HepG2 (cell line): ENCODE results near the gene TNFAIP3. TPM values are rescaled to one million over a fixed set of nuclear protein-coding genes. Genes with fewer than 3 reads are reported as not detected.
A peak's percentile ranks its signal among the peaks of the same experiment; 100 is the strongest.

Experiments
- ATAC-seq: fragments of 200-7000 bp; cut with Tn5 transposase; 3 replicates; pipeline ENCODE4 v1.9.1; 2020; ENCODE audit warnings: mild to moderate bottlenecking, moderate library complexity
- BruUV-seq: library from RNA; stranded (reverse); fragments of 400-500 nt; replicated peaks from 2 replicates; lab custom pipeline; 2021; lab: Mats Ljungman, UMichigan
- CTCF ChIA-PET: fragments of 300-600 bp; formaldehyde crosslinking; extraction: SDS; loops from one replicate; lab custom pipeline; 2021; ENCODE audit warnings: low total read pairs, inconsistent platforms, low intra/inter-chr PET ratio; lab: Yijun Ruan, JAX
- POLR2A ChIA-PET: fragments of 350-600 bp; sonication (Branson Sonifier 250); formaldehyde crosslinking; loops from one replicate; lab custom pipeline; 2020; ENCODE audit warnings: antibody characterized with exemption, inconsistent platforms; lab: Yijun Ruan, JAX
- DNase-seq: peaks from one replicate; pipeline ENCODE4 v3.0.0-alpha.2; 2015; ENCODE audit warnings: low spot score
- FAIRE-seq: peaks from 3 replicates; lab custom pipeline; 2011; peaks lifted over from hg19 to GRCh38; lab: Jason Lieb, UNC
- H2AFZ ChIP-seq: one replicate; pipeline ENCODE4 v1.6.1; 2011; ENCODE audit warnings: low read length, inconsistent platforms
- H3K27ac ChIP-seq: fragments of 300-600 bp; 3 replicates; pipeline ENCODE4 v1.8.0; 2011; ENCODE audit warnings: mixed run types, mild to moderate bottlenecking, mixed read lengths, low read length, inconsistent platforms; ENCODE audit not compliant: insufficient read depth; ENCODE audit errors: extremely low read length
- H3K27me3 ChIP-seq, 2 experiments: fragments of 200-600 bp in 1 of 2; 2 replicates in 1 of 2; 3 replicates in 1 of 2; pipeline versions ENCODE4 v1.6.0 to v1.8.0; 2011; ENCODE audit warnings: low read length in 2 of 2, mild to moderate bottlenecking in 2 of 2, moderate library complexity in 2 of 2, inconsistent platforms in 1 of 2; ENCODE audit not compliant: insufficient read depth in 2 of 2, control insufficient read depth in 1 of 2
- H3K36me3 ChIP-seq, 2 experiments: fragments of 200-600 bp in 1 of 2; replicated peaks in 1 of 2; 2 replicates in 1 of 2; 3 replicates in 1 of 2; pipeline versions ENCODE4 v1.5.1 to v1.8.0; 2011; ENCODE audit warnings: low read length in 2 of 2, inconsistent platforms in 1 of 2; ENCODE audit not compliant: insufficient read depth in 2 of 2, control insufficient read depth in 1 of 2
- H3K4me1 ChIP-seq: 2 replicates; pipeline ENCODE4 v1.5.1; 2012; ENCODE audit warnings: low read length, inconsistent platforms; ENCODE audit not compliant: insufficient read depth
- H3K4me2 ChIP-seq: 2 replicates; pipeline ENCODE4 v1.6.0; 2011; ENCODE audit warnings: low read depth, low read length, inconsistent platforms
- H3K4me3 ChIP-seq, 3 experiments: fragments of 200-600 bp in 1 of 3; sonication (generic), shearing (Covaris generic) in 1 of 3; replicated peaks in 1 of 3; 2 replicates each; pipeline ENCODE4 v1.5.1; 2011 to 2016; ENCODE audit warnings: low read length in 3 of 3, inconsistent platforms in 2 of 3, low read depth in 2 of 3, mild to moderate bottlenecking in 2 of 3, control low read depth in 1 of 3, mixed read lengths in 1 of 3; ENCODE audit not compliant: insufficient read depth in 1 of 3
- H3K79me2 ChIP-seq: one replicate; pipeline ENCODE4 v1.6.1; 2011; ENCODE audit warnings: low read length, inconsistent platforms; ENCODE audit not compliant: insufficient read depth
- H3K9ac ChIP-seq: 2 replicates; pipeline ENCODE4 v1.6.0; 2011; ENCODE audit warnings: mild to moderate bottlenecking, low read depth, low read length, inconsistent platforms; ENCODE audit not compliant: insufficient read depth
- H3K9me3 ChIP-seq: 2 replicates; pipeline ENCODE4 v1.5.1; 2012; ENCODE audit warnings: mild to moderate bottlenecking, low read length
- H4K20me1 ChIP-seq: 2 replicates; pipeline ENCODE4 v1.6.0; 2011; ENCODE audit warnings: inconsistent platforms, mild to moderate bottlenecking, low read length, moderate library complexity; ENCODE audit not compliant: insufficient read depth
- AKAP8 ChIP-seq: sonication (generic); formaldehyde crosslinking; IDR thresholded peaks from 2 replicates; pipeline ENCODE4 v1.5.1; 2020; ENCODE audit warnings: mild to moderate bottlenecking, missing genetic modification reagents
- KLF16 ChIP-seq, 2 experiments: sonication (generic) in 1 of 2; formaldehyde crosslinking in 1 of 2; IDR thresholded peaks; 2 replicates each; pipeline versions ENCODE4 v1.6.1 to v1.8.0; 2016 to 2023; ENCODE audit warnings: missing genetic modification reagents in 2 of 2, missing compliant biosample characterization in 1 of 2
- ZNF597 ChIP-seq: sonication (generic); formaldehyde crosslinking; IDR thresholded peaks from 2 replicates; pipeline ENCODE4 v1.5.0; 2020; ENCODE audit warnings: missing genetic modification reagents
- ZNF687 ChIP-seq: sonication (generic); formaldehyde crosslinking; IDR thresholded peaks from 2 replicates; pipeline ENCODE4 v1.5.1; 2020; ENCODE audit warnings: mild to moderate bottlenecking, missing genetic modification reagents, moderate library complexity
- WGBS: methylation state at CpG from one replicate; pipeline ENCODE4 v1.1.6; 2017; ENCODE audit warnings: low lambda C conversion rate; 5-methylcytosine and 5-hydroxymethylcytosine counted together
- in situ Hi-C: cut with HindIII; loops from 2 replicates; pipeline ENCODE4 v1.10.0; 2017; ENCODE audit warnings: low pct_unique_long_range_greater_than_20kb; ENCODE audit not compliant: extremely low pct_ligation_motif_present
- intact Hi-C: fragments of 100-400 bp; cut with micrococcal nuclease; formaldehyde crosslinking; loops from one replicate; pipeline ENCODE4 v1.10.0; 2022; ENCODE audit not compliant: unreplicated experiment
- polyA plus RNA-seq, 8 experiments: library from polyadenylated mRNA; depleted of rRNA in 3 of 8; stranded (reverse) in 7 of 8; unstranded in 1 of 8; fragments of >200 nt; fragmentation: Illumina TruSeq in 4 of 8; extraction: Trizol in 4 of 8; gene quantifications; 2 replicates each; pipeline versions ENCODE4 v1.2.1 to v1.2.3, GENCODE V29; 2011 to 2016; ENCODE audit warnings: low read depth in 4 of 8, missing spikeins in 1 of 8, mixed read lengths in 1 of 8; ENCODE audit not compliant: insufficient read depth in 1 of 8
- total RNA-seq, 5 experiments: library from RNA; depleted of rRNA; stranded (reverse); fragments of >200 nt; fragmentation: Illumina TruSeq; extraction: Trizol; gene quantifications; 2 replicates each; pipeline ENCODE4 v1.2.3, GENCODE V29; 2016; ENCODE audit warnings: low read depth in 1 of 5
- TF ChIP-seq, protein P1 (sequence below): sonication (generic); formaldehyde crosslinking; IDR thresholded peaks from 2 replicates; pipeline ENCODE4 v1.5.1; 2020; ENCODE audit warnings: missing genetic modification reagents, mild to moderate bottlenecking, borderline replicate concordance
- TF ChIP-seq, protein P2 (sequence below): sonication (generic); formaldehyde crosslinking; IDR thresholded peaks from 2 replicates; pipeline ENCODE4 v1.4.0; 2020; ENCODE audit warnings: mild to moderate bottlenecking, missing genetic modification reagents
- TF ChIP-seq, protein P3 (sequence below): sonication (generic); formaldehyde crosslinking; IDR thresholded peaks from 2 replicates; pipeline ENCODE4 v1.4.0; 2020; ENCODE audit warnings: missing genetic modification reagents, borderline replicate concordance

The TNFAIP3 gene
- total and polyA plus RNA-seq, 2 of the 13 experiments (the other 11 are each of a cell fraction or from before 2014, with no cell fraction given) = 28.2 to 47.1 TPM

DNA sequence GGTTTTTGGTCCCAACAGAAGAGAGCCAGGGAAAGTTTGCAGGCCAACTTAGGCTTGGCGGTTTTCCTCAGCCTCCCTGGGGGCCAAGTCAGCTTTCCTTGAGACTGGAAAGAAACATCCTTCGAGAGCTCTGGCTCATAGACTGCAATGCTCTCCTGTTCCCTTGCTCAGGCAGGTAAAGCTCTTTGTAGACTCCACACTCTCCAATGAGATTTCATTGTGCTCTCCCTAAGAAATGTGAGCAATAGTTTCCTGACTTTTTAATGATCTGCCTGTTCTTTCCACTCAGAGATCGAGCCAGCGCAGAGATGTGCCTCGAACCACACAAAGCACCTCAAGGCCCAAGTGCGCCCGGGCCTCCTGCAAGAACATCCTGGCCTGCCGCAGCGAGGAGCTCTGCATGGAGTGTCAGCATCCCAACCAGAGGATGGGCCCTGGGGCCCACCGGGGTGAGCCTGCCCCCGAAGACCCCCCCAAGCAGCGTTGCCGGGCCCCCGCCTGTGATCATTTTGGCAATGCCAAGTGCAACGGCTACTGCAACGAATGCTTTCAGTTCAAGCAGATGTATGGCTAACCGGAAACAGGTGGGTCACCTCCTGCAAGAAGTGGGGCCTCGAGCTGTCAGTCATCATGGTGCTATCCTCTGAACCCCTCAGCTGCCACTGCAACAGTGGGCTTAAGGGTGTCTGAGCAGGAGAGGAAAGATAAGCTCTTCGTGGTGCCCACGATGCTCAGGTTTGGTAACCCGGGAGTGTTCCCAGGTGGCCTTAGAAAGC lies 13.9 kb downstream of the TNFAIP3 start (continued):
- TF ChIP-seq ZNF687 (CRISPR knock-in tag) = peak; percentile 29; the same call in 1 of the 2 replicates

DNA sequence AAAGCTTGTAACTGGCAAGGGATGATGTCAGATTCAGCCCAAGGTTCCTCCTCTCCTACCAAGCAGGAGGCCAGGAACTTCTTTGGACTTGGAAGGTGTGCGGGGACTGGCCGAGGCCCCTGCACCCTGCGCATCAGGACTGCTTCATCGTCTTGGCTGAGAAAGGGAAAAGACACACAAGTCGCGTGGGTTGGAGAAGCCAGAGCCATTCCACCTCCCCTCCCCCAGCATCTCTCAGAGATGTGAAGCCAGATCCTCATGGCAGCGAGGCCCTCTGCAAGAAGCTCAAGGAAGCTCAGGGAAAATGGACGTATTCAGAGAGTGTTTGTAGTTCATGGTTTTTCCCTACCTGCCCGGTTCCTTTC lies 14.4 kb downstream of the TNFAIP3 start:
- ChIA-PET CTCF (no interaction called here), POLR2A (interaction anchor here (1.2 to 1.9 kb wide), 2 partner anchors 11 to 158 kb away, joined by 3 to 4 read pairs; no protein-coding TSS in a partner anchor)
- 96% methylated on average over 9 of the region's 9 CpGs for WGBS
- H3K9me3 ChIP-seq = no peaks in the 10 kb centered on the region
- no peak overlapping the region for H3K27ac ChIP-seq
- no peak overlapping the region for H3K4me3 ChIP-seq
- no peak overlapping the region for H3K9ac ChIP-seq
- FAIRE-seq (no peak), DNase-seq (no peak), ATAC-seq (no peak)
- H3K4me1 ChIP-seq = no peaks in the 10 kb centered on the region
- no peaks in the 10 kb centered on the region for H3K27me3 ChIP-seq
- intact Hi-C loops = no loop called here
- peaks cover 45% of the 10 kb centered on the region for H4K20me1 ChIP-seq
- TSS peak; percentile 16 for BruUV-seq
- no peak overlapping the region for H3K4me2 ChIP-seq
- H3K36me3 ChIP-seq = peaks cover 41 to 63% of the 10 kb centered on the region in 2 experiments
- in situ Hi-C loops = no loop called here
- no peak overlapping the region for H2AFZ ChIP-seq
- peaks cover 8% of the 10 kb centered on the region for H3K79me2 ChIP-seq
- TF ChIP-seq, protein P1, sequence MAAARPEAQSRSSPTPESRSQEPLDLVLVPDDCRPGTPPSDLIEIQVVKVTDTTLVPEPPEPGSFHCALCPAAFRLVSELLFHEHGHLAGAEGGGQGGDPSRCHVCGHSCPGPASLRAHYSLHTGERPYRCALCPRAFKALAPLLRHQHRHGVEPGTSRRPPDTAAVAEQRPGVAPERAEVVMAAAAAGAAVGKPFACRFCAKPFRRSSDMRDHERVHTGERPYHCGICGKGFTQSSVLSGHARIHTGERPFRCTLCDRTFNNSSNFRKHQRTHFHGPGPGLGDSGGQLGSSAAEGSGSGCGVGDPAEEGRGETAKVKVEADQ (CRISPR knock-in tag) = no peak
- TF ChIP-seq AKAP8 (CRISPR knock-in tag) (0 out of 2 replicates have a peak, but pooled peaks have one; percentile 12), KLF16 (CRISPR knock-in tag; IDR thresholded peaks at IDR 0.05) (no peak), ZNF597 (CRISPR knock-in tag) (no peak)
- TF ChIP-seq, protein P2, sequence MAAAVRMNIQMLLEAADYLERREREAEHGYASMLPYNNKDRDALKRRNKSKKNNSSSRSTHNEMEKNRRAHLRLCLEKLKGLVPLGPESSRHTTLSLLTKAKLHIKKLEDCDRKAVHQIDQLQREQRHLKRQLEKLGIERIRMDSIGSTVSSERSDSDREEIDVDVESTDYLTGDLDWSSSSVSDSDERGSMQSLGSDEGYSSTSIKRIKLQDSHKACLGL (CRISPR knock-in tag) = 0 out of 2 replicates have a peak, but pooled peaks have one; percentile 37
- TF ChIP-seq, protein P3, sequence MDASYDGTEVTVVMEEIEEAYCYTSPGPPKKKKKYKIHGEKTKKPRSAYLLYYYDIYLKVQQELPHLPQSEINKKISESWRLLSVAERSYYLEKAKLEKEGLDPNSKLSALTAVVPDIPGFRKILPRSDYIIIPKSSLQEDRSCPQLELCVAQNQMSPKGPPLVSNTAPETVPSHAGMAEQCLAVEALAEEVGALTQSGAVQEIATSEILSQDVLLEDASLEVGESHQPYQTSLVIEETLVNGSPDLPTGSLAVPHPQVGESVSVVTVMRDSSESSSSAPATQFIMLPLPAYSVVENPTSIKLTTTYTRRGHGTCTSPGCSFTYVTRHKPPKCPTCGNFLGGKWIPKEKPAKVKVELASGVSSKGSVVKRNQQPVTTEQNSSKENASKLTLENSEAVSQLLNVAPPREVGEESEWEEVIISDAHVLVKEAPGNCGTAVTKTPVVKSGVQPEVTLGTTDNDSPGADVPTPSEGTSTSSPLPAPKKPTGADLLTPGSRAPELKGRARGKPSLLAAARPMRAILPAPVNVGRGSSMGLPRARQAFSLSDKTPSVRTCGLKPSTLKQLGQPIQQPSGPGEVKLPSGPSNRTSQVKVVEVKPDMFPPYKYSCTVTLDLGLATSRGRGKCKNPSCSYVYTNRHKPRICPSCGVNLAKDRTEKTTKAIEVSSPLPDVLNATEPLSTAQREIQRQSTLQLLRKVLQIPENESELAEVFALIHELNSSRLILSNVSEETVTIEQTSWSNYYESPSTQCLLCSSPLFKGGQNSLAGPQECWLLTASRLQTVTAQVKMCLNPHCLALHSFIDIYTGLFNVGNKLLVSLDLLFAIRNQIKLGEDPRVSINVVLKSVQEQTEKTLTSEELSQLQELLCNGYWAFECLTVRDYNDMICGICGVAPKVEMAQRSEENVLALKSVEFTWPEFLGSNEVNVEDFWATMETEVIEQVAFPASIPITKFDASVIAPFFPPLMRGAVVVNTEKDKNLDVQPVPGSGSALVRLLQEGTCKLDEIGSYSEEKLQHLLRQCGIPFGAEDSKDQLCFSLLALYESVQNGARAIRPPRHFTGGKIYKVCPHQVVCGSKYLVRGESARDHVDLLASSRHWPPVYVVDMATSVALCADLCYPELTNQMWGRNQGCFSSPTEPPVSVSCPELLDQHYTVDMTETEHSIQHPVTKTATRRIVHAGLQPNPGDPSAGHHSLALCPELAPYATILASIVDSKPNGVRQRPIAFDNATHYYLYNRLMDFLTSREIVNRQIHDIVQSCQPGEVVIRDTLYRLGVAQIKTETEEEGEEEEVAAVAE (CRISPR knock-in tag) = no peak
